Upper lobe of left lung (tissue), 6 donors: Measurements from ENCODE around the gene C10orf105. TPM values are rescaled to one million over a fixed set of nuclear protein-coding genes. Genes with fewer than 3 reads are reported as not detected.

Experiments
- ATAC-seq, 2 donors: fragments of 200-7000 bp; cut with Tn5 transposase; one replicate each; pipeline ENCODE4 v1.9.1; 2022; ENCODE audit warnings: mild to moderate bottlenecking in 2 of 2, moderate library complexity in 2 of 2; ENCODE audit not compliant: low FRiP score in 2 of 2
- DNase-seq, 2 donors: peaks; one replicate each; pipeline ENCODE4 v3.0.0-alpha.2; 2019 to 2020
- H3K27ac ChIP-seq, 4 donors: fragments of 200-600 bp; sonication (generic); one replicate each; pipeline ENCODE4 v1.5.1; 2016 to 2019
- H3K27me3 ChIP-seq, 4 donors: fragments of 200-600 bp; sonication (generic); one replicate each; pipeline ENCODE4 v1.5.1; 2017 to 2019
- H3K36me3 ChIP-seq, 4 donors: fragments of 200-600 bp; sonication (generic); one replicate each; pipeline ENCODE4 v1.5.1; 2016 to 2019
- H3K4me1 ChIP-seq, 4 donors: fragments of 200-600 bp; sonication (generic); one replicate each; pipeline ENCODE4 v1.5.1; 2018 to 2019
- H3K4me3 ChIP-seq, 4 donors: fragments of 200-600 bp; sonication (generic); one replicate each; pipeline ENCODE4 v1.5.1; 2017 to 2019; ENCODE audit warnings: mild to moderate bottlenecking in 2 of 4, moderate library complexity in 1 of 4
- H3K9me3 ChIP-seq, 4 donors: fragments of 200-600 bp; sonication (generic); one replicate each; pipeline ENCODE4 v1.5.1; 2018 to 2019
- CTCF ChIP-seq, 6 experiments: fragments of 450-650 bp in 4 of 6; fragments of 200-600 bp in 2 of 6; sonication (generic) in 2 of 6; IDR thresholded peaks; one replicate each; pipeline ENCODE4 v1.5.1; 2016 to 2019; ENCODE audit warnings: antibody characterized with exemption in 6 of 6
- EP300 ChIP-seq, 4 donors: sonication (generic); formaldehyde crosslinking; IDR thresholded peaks; one replicate each; pipeline ENCODE4 v1.5.1; 2017; ENCODE audit warnings: antibody characterized with exemption in 4 of 4, control low read depth in 2 of 4
- POLR2A ChIP-seq, 4 donors: fragments of 450-650 bp; IDR thresholded peaks; one replicate each; pipeline ENCODE4 v1.5.1; 2016 to 2017; ENCODE audit warnings: antibody characterized with exemption in 4 of 4, mild to moderate bottlenecking in 2 of 4
- POLR2AphosphoS5 ChIP-seq, 2 donors: sonication (generic); formaldehyde crosslinking; IDR thresholded peaks; one replicate each; pipeline ENCODE4 v1.5.1; 2017; ENCODE audit warnings: antibody characterized with exemption in 2 of 2
- WGBS, 2 donors: methylation state at CpG; one replicate each; pipeline ENCODE4 v1.1.5; 2017 to 2018; 5-methylcytosine and 5-hydroxymethylcytosine counted together
- total RNA-seq, 6 donors: library from RNA; depleted of rRNA in 4 of 6; stranded (reverse); fragments of >200 nt in 4 of 6; gene quantifications; one replicate each; pipeline versions ENCODE4 v1.1.0 to v1.2.1, GENCODE V29; 2016 to 2021
- donor health status: DM: no; HTN: no; CAD: no; lungs with moderate emphysema.
- donor health status: DM: no; HTN: yes; CAD: no; lungs with severe emphysema.

Gene C10orf105
- total RNA-seq, 6 donors from 2014 or later = 0.15 to 1.0 (median 0.44) TPM; not detected in 1

DNA sequence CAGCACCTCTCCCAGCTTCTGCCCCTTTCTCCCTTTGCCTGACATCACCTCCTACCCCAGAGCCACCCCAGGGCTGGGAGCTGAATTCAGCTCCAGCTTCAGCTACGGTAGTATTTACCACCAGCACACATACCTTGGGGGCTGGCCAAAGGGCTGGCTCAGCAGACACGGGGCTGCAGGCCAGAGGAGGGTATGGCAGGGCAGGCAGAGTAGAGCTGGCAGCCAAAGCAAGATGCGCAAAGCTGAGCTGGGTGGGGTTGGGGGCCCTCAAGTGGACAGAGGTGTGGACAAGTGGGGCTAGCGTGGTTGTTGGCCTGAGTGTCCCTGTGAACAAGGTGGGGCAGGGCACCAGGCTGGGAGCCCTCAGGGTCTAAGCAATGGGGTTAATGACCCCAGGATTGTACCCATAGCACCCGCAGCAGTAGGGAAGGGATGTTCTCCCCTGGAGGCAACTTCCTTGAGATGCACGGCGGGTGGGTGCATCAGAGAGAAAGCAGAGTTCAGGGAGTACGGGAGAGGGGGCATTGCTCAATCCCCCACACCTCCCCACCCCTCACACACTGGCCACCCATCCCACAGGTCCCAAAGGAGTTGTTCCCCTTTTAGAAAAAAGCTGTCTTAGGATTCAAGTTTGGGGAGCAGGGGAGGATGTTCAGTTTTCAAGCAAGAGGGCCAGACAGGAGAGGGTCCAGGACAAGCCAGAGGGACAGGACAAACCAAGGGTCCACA is 45.8 kb upstream of the C10orf105 start:
- no peaks in the 10 kb centered on the region for H3K27me3 ChIP-seq
- no peak overlapping the region for H3K4me3 ChIP-seq
- H3K36me3 ChIP-seq = peaks cover 2 to 44% (median 10%) of the 10 kb centered on the region in 4 donors
- no peaks in the 10 kb centered on the region for H3K9me3 ChIP-seq
- peak overlapping the region; percentile 88 to 97 (median 96) for H3K27ac ChIP-seq
- no peak for TF ChIP-seq POLR2AphosphoS5 (IDR thresholded peaks at IDR 0.05)
- no peak for TF ChIP-seq EP300 (IDR thresholded peaks at IDR 0.05)
- TF ChIP-seq CTCF (IDR thresholded peaks at IDR 0.05) = peak in 2 of 6 experiments; percentile 16 to 25
- no peak for TF ChIP-seq POLR2A (IDR thresholded peaks at IDR 0.05)
- ATAC-seq (no peak), DNase-seq (no peak)
- WGBS, 2 donors = 46 to 59% methylated on average over 6 to 8 of the region's 8 CpGs
- peaks cover 88 to 97% (median 93%) of the 10 kb centered on the region in 4 donors for H3K4me1 ChIP-seq

DNA sequence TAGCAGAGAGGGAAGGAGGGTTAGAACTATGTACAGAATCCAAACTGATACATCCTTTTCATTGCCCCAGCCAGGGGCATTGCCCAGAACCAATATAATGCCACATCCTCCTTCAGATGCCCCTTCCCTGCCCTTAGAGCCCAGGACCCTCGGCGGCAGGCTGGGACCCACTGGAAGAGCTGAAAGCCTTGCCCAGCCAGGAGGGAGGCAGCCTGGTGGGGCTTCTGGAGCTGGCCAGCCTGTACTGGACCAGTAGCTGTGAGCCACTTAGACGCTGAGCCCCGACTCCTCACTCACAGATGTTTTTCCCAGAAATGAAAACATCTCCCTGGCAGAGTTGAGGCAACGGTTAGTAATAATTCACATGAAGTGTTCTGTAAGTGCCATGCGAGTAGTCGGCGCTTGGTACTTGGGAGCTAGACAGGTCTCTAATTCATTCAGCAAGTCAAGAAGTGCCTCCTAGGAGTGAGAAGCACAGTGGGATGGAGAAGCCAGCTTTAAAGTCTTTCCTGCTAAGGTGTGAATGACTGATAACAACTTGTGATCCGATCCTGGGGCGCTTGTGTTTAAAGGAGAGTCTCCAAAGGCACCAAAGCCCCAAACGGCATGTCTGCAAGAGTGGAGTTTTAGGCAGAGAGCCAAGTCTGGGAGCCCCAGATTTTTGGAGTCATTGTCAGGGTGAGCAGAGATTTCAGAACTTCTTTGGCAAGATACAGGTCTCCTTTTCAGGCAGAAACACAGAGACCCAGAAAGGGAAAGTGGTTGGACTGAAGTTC is 44.0 kb upstream of the C10orf105 start:
- Histone ChIP-seq H3K4me3 (no peak overlapping the region), H3K4me1 (peaks cover 75 to 89% (median 82%) of the 10 kb centered on the region in 4 donors), H3K9me3 (no peaks in the 10 kb centered on the region), H3K27ac (peak overlapping the region; percentile 88 to 97 (median 96)), H3K27me3 (no peaks in the 10 kb centered on the region), H3K36me3 (peaks cover 2 to 50% (median 15%) of the 10 kb centered on the region in 4 donors)
- TF ChIP-seq EP300 (IDR thresholded peaks at IDR 0.05) (no peak), POLR2AphosphoS5 (IDR thresholded peaks at IDR 0.05) (peak in 1 of 2 donors; percentile 7)
- WGBS, 2 donors = 64 to 72% methylated on average over 9 to 11 of the region's 11 CpGs
- ATAC-seq (no peak), DNase-seq (no peak)

- peak overlapping the region in 3 of 4 donors; percentile 18 to 96 (median 41) for H3K27ac ChIP-seq
- no peak for ATAC-seq
- WGBS, 2 donors = 84% methylated on average over 5 of the region's 5 CpGs; no CpG with 5 or more reads in 1 of the 2 donors
- no peaks in the 10 kb centered on the region for H3K9me3 ChIP-seq
- no peak overlapping the region for H3K4me3 ChIP-seq
- no peak for DNase-seq
- H3K4me1 ChIP-seq = peaks cover 70 to 87% (median 82%) of the 10 kb centered on the region in 4 donors
- H3K36me3 ChIP-seq = peaks cover 2 to 59% (median 18%) of the 10 kb centered on the region in 4 donors
- TF ChIP-seq CTCF (IDR thresholded peaks at IDR 0.05) = no peak
- TF ChIP-seq POLR2AphosphoS5 (IDR thresholded peaks at IDR 0.05) = no peak
- TF ChIP-seq EP300 (IDR thresholded peaks at IDR 0.05) = no peak
- no peak for TF ChIP-seq POLR2A (IDR thresholded peaks at IDR 0.05)
- H3K27me3 ChIP-seq = no peaks in the 10 kb centered on the region
These were observed 42.7 kb upstream of the C10orf105 start for GRCh38 chr10:71762324-71762723.

DNA sequence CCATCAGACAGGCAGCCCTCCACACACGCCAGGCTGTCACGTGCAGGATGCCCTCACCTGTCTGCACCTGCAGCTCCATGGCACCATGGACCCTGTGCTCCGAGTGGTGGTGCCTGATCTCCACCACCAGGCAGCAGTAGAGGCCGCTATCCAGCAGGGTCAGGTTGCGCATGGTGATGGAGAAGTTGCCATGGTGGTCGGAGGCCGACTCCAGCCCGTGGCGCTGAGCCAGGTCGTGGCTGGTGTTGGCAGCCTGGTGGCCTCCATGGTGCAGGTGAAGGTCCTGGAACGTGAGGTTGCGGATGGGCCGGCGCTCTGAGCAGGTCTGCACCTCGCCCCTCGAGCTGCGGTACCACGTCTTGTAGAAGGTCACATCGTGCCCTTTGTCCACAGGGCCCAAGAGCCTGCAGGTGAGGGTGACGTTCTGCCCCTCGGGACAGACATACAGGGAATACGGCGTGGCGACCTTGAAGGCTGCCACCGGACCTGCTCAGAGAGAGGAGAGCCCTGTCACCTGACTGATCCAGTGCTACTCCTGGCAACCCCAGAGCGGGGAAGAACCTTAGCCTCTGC is 42.0 kb upstream of the C10orf105 start:
- peaks cover 2 to 64% (median 18%) of the 10 kb centered on the region in 4 donors for H3K36me3 ChIP-seq
- H3K27ac ChIP-seq = peak overlapping the region in 3 of 4 donors; percentile 18 to 41 (median 27)

More for the DNA sequence above, 42.0 kb upstream of the C10orf105 start:
- H3K4me3 ChIP-seq = no peak overlapping the region
- H3K9me3 ChIP-seq = no peaks in the 10 kb centered on the region
- WGBS, 2 donors = 73 to 91% methylated on average over 7 to 22 of the region's 26 CpGs
- no peaks in the 10 kb centered on the region for H3K27me3 ChIP-seq
- peaks cover 68 to 87% (median 82%) of the 10 kb centered on the region in 4 donors for H3K4me1 ChIP-seq
- ATAC-seq = no peak
- TF ChIP-seq EP300 (IDR thresholded peaks at IDR 0.05) (no peak), CTCF (IDR thresholded peaks at IDR 0.05) (peak in 1 of 6 experiments; percentile 8)
- peak in 1 of 2 donors; percentile 82 for DNase-seq
